Trophoblast cell (in vitro differentiated cells and primary cell): ENCODE data around the gene NOS3.

Experiments
- DNase-seq, 2 donors: peaks; one replicate each; pipeline ENCODE4 v3.0.0-alpha.2; 2016
- H2AFZ ChIP-seq: 2 replicates; pipeline ENCODE4 v1.6.1; 2013; ENCODE audit warnings: low read length, moderate library complexity, mild to moderate bottlenecking; ENCODE audit not compliant: insufficient read depth, poor library complexity
- H2AK5ac ChIP-seq: 2 replicates; pipeline ENCODE4 v1.6.1; 2013; ENCODE audit warnings: mild to moderate bottlenecking, low read length
- H2BK120ac ChIP-seq: 2 replicates; pipeline ENCODE4 v1.6.1; 2013; ENCODE audit warnings: low read length, mild to moderate bottlenecking, moderate library complexity; ENCODE audit not compliant: insufficient read depth, poor library complexity
- H2BK12ac ChIP-seq: 2 replicates; pipeline ENCODE4 v1.6.1; 2013; ENCODE audit warnings: mild to moderate bottlenecking, low read length, moderate library complexity
- H2BK5ac ChIP-seq: 2 replicates; pipeline ENCODE4 v1.6.1; 2013; ENCODE audit warnings: low read length, low read depth, moderate library complexity, mild to moderate bottlenecking; ENCODE audit not compliant: poor library complexity
- H3K14ac ChIP-seq: 2 replicates; pipeline ENCODE4 v1.6.1; 2013; ENCODE audit warnings: mild to moderate bottlenecking, low read length
- H3K18ac ChIP-seq: 2 replicates; pipeline ENCODE4 v1.6.1; 2013; ENCODE audit warnings: mild to moderate bottlenecking, low read length
- H3K23ac ChIP-seq: 2 replicates; pipeline ENCODE4 v1.6.1; 2013; ENCODE audit warnings: low read length
- H3K27ac ChIP-seq: 2 replicates; pipeline ENCODE4 v1.5.1; 2013; ENCODE audit warnings: low read depth, mild to moderate bottlenecking, inconsistent platforms, low read length, moderate library complexity
- H3K27me3 ChIP-seq: 2 replicates; pipeline ENCODE4 v1.6.1; 2013; ENCODE audit warnings: inconsistent platforms, mild to moderate bottlenecking, low read length, moderate library complexity; ENCODE audit not compliant: insufficient read depth
- H3K36me3 ChIP-seq, 2 experiments: 1 replicate in 1 of 2; 2 replicates in 1 of 2; pipeline ENCODE4 v1.6.1; 2013; ENCODE audit warnings: low read length in 2 of 2, mild to moderate bottlenecking in 2 of 2, moderate library complexity in 1 of 2; ENCODE audit not compliant: insufficient read depth in 2 of 2, control insufficient read depth in 1 of 2
- H3K4ac ChIP-seq: 2 replicates; pipeline ENCODE4 v1.6.1; 2013; ENCODE audit warnings: low read depth, mild to moderate bottlenecking, low read length, moderate library complexity
- H3K4me1 ChIP-seq, 2 experiments: 1 replicate in 1 of 2; 2 replicates in 1 of 2; pipeline ENCODE4 v1.6.1; 2013; ENCODE audit warnings: low read length in 2 of 2, mild to moderate bottlenecking in 2 of 2, moderate library complexity in 1 of 2; ENCODE audit not compliant: insufficient read depth in 2 of 2, control insufficient read depth in 1 of 2
- H3K4me2 ChIP-seq: 2 replicates; pipeline ENCODE4 v1.6.1; 2013; ENCODE audit warnings: inconsistent platforms, mild to moderate bottlenecking, low read length, moderate library complexity
- H3K4me3 ChIP-seq: 2 replicates; pipeline ENCODE4 v1.5.1; 2013; ENCODE audit warnings: mild to moderate bottlenecking, low read depth, low read length, inconsistent platforms
- H3K79me1 ChIP-seq: one replicate; pipeline ENCODE4 v1.6.1; 2013; ENCODE audit warnings: low read length
- H3K79me2 ChIP-seq: 2 replicates; pipeline ENCODE4 v1.6.1; 2013; ENCODE audit warnings: low read length, mild to moderate bottlenecking; ENCODE audit not compliant: control insufficient read depth, insufficient read depth, poor library complexity
- H3K9ac ChIP-seq: 2 replicates; pipeline ENCODE4 v1.6.1; 2013; ENCODE audit warnings: mild to moderate bottlenecking, low read length
- H3K9me3 ChIP-seq: 2 replicates; pipeline ENCODE4 v1.6.1; 2013; ENCODE audit warnings: low read depth, mild to moderate bottlenecking, control low read depth, inconsistent platforms, low read length; ENCODE audit not compliant: insufficient read depth
- H4K12ac ChIP-seq: 2 replicates; pipeline ENCODE4 v1.6.1; 2013; ENCODE audit warnings: low read depth, mild to moderate bottlenecking, low read length, moderate library complexity
- H4K8ac ChIP-seq: 2 replicates; pipeline ENCODE4 v1.6.1; 2013; ENCODE audit warnings: low read depth, mild to moderate bottlenecking, low read length, moderate library complexity
- H4K91ac ChIP-seq: one replicate; pipeline ENCODE4 v1.6.1; 2013; ENCODE audit warnings: low read depth, mild to moderate bottlenecking, low read length, moderate library complexity
- WGBS: extraction: QIAGEN DNeasy Blood & Tissue Kit; methylation state at CpG from one replicate; pipeline ENCODE4 v1.1.7; 2013; ENCODE audit warnings: missing lambda C conversion rate; ENCODE audit not compliant: insufficient read length, insufficient coverage; ENCODE audit errors: extremely low coverage; 5-methylcytosine and 5-hydroxymethylcytosine counted together

The NOS3 gene

GRCh38 chr7:151012911-151013347 lies 22.1 kb downstream of the NOS3 start:
- H3K9me3 ChIP-seq, result peaks cover 4% of the 10 kb centered on the region
- peak overlapping the region; percentile 16 for H2BK12ac ChIP-seq
- H3K27me3 ChIP-seq, result no peaks in the 10 kb centered on the region
- peak; percentile 65 to 79 for DNase-seq
- no CpG with 5 or more reads among the region's 23 CpGs for WGBS
- H4K8ac ChIP-seq, result no peak overlapping the region
- no peak overlapping the region for H3K18ac ChIP-seq
- peak overlapping the region; percentile 37 for H3K4me3 ChIP-seq
- H3K79me2 ChIP-seq, result no peaks in the 10 kb centered on the region
- H3K79me1 ChIP-seq, result peaks cover 10% of the 10 kb centered on the region
- no peak overlapping the region for H3K27ac ChIP-seq
- H3K4ac ChIP-seq, result no peak overlapping the region
- no peak overlapping the region for H2BK120ac ChIP-seq
- H4K91ac ChIP-seq, result no peak overlapping the region
- H3K4me1 ChIP-seq, result peaks cover 23 to 32% of the 10 kb centered on the region in 2 experiments
- no peak overlapping the region for H3K9ac ChIP-seq
- no peaks in the 10 kb centered on the region for H3K36me3 ChIP-seq
- H3K4me2 ChIP-seq, result peak overlapping the region; percentile 28
- no peak overlapping the region for H3K23ac ChIP-seq
- no peak overlapping the region for H2AK5ac ChIP-seq
- H4K12ac ChIP-seq, result no peak overlapping the region
- H3K14ac ChIP-seq, result no peak overlapping the region
- H2BK5ac ChIP-seq, result no peak overlapping the region
- H2AFZ ChIP-seq, result peak overlapping the region; percentile 10

DNA sequence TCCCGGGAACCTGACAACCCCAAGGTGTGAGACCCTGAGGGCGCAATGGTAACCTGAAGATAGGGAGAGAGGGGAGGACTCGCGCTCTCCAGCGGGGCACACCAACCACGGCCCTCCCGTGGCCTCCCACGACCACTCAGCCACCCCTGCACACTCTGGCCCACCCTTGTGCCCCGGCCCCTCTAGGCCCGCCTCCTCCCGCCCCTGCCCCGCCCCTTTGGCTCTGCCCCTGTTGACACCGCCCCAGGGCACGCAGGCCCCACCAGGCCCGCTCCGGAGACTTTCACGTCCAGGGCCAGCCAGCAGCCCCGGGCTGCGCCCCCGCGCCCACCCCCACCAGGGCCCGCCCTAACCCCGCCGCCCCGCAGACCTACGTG lies 22.5 kb downstream of the NOS3 start:
- peaks cover 4% of the 10 kb centered on the region for H3K9me3 ChIP-seq
- H3K23ac ChIP-seq, result no peak overlapping the region
- H4K91ac ChIP-seq, result no peak overlapping the region
- H3K36me3 ChIP-seq, result no peaks in the 10 kb centered on the region
- H3K4me1 ChIP-seq, result peaks cover 24 to 33% of the 10 kb centered on the region in 2 experiments
- H2AK5ac ChIP-seq, result no peak overlapping the region
- peaks cover 1% of the 10 kb centered on the region for H3K27me3 ChIP-seq
- DNase-seq, result no peak
- H3K79me2 ChIP-seq, result no peaks in the 10 kb centered on the region
- no peak overlapping the region for H4K8ac ChIP-seq
- peak overlapping the region; percentile 10 for H2AFZ ChIP-seq
- H3K27ac ChIP-seq, result no peak overlapping the region
- no peak overlapping the region for H2BK120ac ChIP-seq
- WGBS, result no CpG with 5 or more reads among the region's 26 CpGs
- no peak overlapping the region for H4K12ac ChIP-seq
- no peak overlapping the region for H2BK12ac ChIP-seq
- peaks cover 10% of the 10 kb centered on the region for H3K79me1 ChIP-seq
- H3K9ac ChIP-seq, result no peak overlapping the region
- H2BK5ac ChIP-seq, result no peak overlapping the region
- H3K4ac ChIP-seq, result no peak overlapping the region
- no peak overlapping the region for H3K18ac ChIP-seq
- peak overlapping the region; percentile 37 for H3K4me3 ChIP-seq
- no peak overlapping the region for H3K14ac ChIP-seq
- peak overlapping the region; percentile 28 for H3K4me2 ChIP-seq

- WGBS, result no CpG with 5 or more reads among the region's 55 CpGs
- no peak overlapping the region for H3K27ac ChIP-seq
Measured at GRCh38 chr7:151013733-151014497, 23.1 kb downstream of the NOS3 start.

DNA sequence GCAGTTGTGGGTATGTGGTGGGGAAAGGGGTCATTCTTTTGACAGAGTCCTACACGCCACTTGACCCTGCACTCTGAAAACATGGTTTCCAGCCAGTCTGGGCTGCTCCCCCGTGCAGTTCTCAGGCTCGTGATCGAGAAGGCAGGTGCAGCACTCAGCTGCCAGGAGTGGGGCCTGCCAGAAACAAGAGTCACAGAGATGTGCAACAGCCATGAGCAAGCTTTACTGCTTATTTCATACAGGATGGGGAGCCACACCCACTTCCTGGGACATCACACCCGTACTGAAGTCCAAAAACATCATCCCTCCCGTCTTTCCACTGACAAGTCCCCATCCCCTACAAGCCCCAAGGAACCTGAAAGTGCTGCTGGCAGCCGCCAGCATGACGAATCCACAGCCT lies 24.1 kb downstream of the NOS3 start:
- peaks cover 15% of the 10 kb centered on the region for H3K27me3 ChIP-seq
- H3K23ac ChIP-seq, result no peak overlapping the region
- no peak overlapping the region for H3K4me3 ChIP-seq
- H2AK5ac ChIP-seq, result no peak overlapping the region
- H4K12ac ChIP-seq, result no peak overlapping the region
- H3K27ac ChIP-seq, result no peak overlapping the region
- no peaks in the 10 kb centered on the region for H3K36me3 ChIP-seq
- no peak overlapping the region for H4K8ac ChIP-seq
- no peak overlapping the region for H4K91ac ChIP-seq
- peaks cover 4% of the 10 kb centered on the region for H3K9me3 ChIP-seq
- H3K9ac ChIP-seq, result no peak overlapping the region
- no peak overlapping the region for H2BK12ac ChIP-seq
- no peak for DNase-seq
- H3K4ac ChIP-seq, result no peak overlapping the region
- H2AFZ ChIP-seq, result no peak overlapping the region
- H3K4me1 ChIP-seq, result peaks cover 37 to 38% of the 10 kb centered on the region in 2 experiments
- no peak overlapping the region for H3K18ac ChIP-seq
- peaks cover 10% of the 10 kb centered on the region for H3K79me1 ChIP-seq
- WGBS, result no CpG with 5 or more reads among the region's 8 CpGs
- no peak overlapping the region for H3K14ac ChIP-seq
- no peak overlapping the region for H3K4me2 ChIP-seq
- no peaks in the 10 kb centered on the region for H3K79me2 ChIP-seq
- H2BK120ac ChIP-seq, result no peak overlapping the region
- H2BK5ac ChIP-seq, result no peak overlapping the region

More at GRCh38 chr7:151013733-151014497, 23.1 kb downstream of the NOS3 start:
- Histone ChIP-seq H4K12ac (peak overlapping the region; percentile 9), H3K9ac (no peak overlapping the region), H3K23ac (no peak overlapping the region), H4K91ac (peak overlapping the region; percentile 10), H3K4me3 (peak overlapping the region; percentile 59), H2AK5ac (no peak overlapping the region), H4K8ac (peak overlapping the region; percentile 39), H3K4ac (no peak overlapping the region), H3K18ac (peak overlapping the region; percentile 27), H2BK120ac (no peak overlapping the region), H3K79me2 (no peaks in the 10 kb centered on the region), H3K27me3 (peaks cover 7% of the 10 kb centered on the region), H3K4me1 (peaks cover 27 to 33% of the 10 kb centered on the region in 2 experiments), H3K14ac (no peak overlapping the region), H2AFZ (peak overlapping the region; percentile 0), H3K79me1 (peaks cover 10% of the 10 kb centered on the region), H3K36me3 (no peaks in the 10 kb centered on the region), H2BK12ac (no peak overlapping the region), H3K4me2 (peak overlapping the region; percentile 52), H2BK5ac (no peak overlapping the region), H3K9me3 (peaks cover 4% of the 10 kb centered on the region)
- peak; percentile 87 to 94 for DNase-seq
